A549 (cell line): ENCODE results near the gene ZNF431. TPM values are rescaled to one million over a fixed set of nuclear protein-coding genes. Genes with fewer than 3 reads are reported as not detected.

Experiments used
- JUNB ChIP-seq: fragments of >200 bp; sonication (Bioruptor Twin); formaldehyde crosslinking; IDR thresholded peaks from 2 replicates; pipeline ENCODE4 v1.6.1; 2016
- MYC ChIP-seq: IDR thresholded peaks from 2 replicates; pipeline ENCODE4 v1.6.1; 2012; ENCODE audit warnings: mild to moderate bottlenecking, inconsistent platforms, low read length, improper control_type of control experiment, borderline replicate concordance
- ZFP36 ChIP-seq: fragments of 450-650 bp; IDR thresholded peaks from 2 replicates; pipeline ENCODE4 v1.6.1; 2014; ENCODE audit warnings: borderline replicate concordance; ENCODE audit not compliant: partially characterized antibody
- polyA plus RNA-seq, 4 experiments: library from polyadenylated mRNA; depleted of rRNA in 3 of 4; stranded (reverse); fragments of >200 nt; fragmentation: RNase III in 1 of 4; extraction: RNeasy Plus Mini Kit Qiagen cat#74134 plus additional on column Dnase treatment in 1 of 4; gene quantifications; 2 replicates in 3 of 4; 3 replicates in 1 of 4; pipeline ENCODE4 v1.2.3, GENCODE V29; 2011 to 2017
- small RNA-seq, 6 experiments: library from RNA; depleted of rRNA; stranded (forward); fragments of <200 nt; gene quantifications; one replicate each; pipeline ENCODE3, GENCODE V24; 2012

ZNF431 gene
- polyA plus RNA-seq, 2 of the 4 experiments (the other 2 are of a cell fraction), result 4.0 to 4.6 TPM

GRCh38 chr19:21238670-21239069 is 96.8 kb downstream of the ZNF431 start (continued):
- TF ChIP-seq MYC (no peak), ZFP36 (no peak), JUNB (no peak)
- TF ChIP-seq, all 56 proteins: peak for 0

Small RNA genes within 50 kb of the gene (small RNA-seq; reads per million reads assigned to genes)
- gene RNA5SP469, result 0 to 4.5 (median 0.34) reads per million in 6 experiments

Other genes starting within 250 kb of the ZNF431 start
- 0.12 and 0.16 TPM in 2 replicates for gene ZNF85, start 218.8 kb upstream of the ZNF431 start, polyA plus RNA-seq (2011; rRNA removed)
- gene ZNF85, start 218.8 kb upstream of the ZNF431 start, polyA plus RNA-seq (2017; fragmentation: RNase III; extraction: RNeasy Plus Mini Kit Qiagen cat#74134 plus additional on column Dnase treatment), result 0.27 to 0.64 TPM (median 0.32 TPM) in 3 replicates
- 3.6 and 4.8 TPM in 2 replicates for gene ZNF430, start 121.4 kb upstream of the ZNF431 start, polyA plus RNA-seq (2011; rRNA removed)
- 2.0 to 3.2 TPM (median 2.9 TPM) in 3 replicates for gene ZNF430, start 121.4 kb upstream of the ZNF431 start, polyA plus RNA-seq (2017; fragmentation: RNase III; extraction: RNeasy Plus Mini Kit Qiagen cat#74134 plus additional on column Dnase treatment)
- 5.9 and 8.1 TPM in 2 replicates for gene ZNF714, start 59.8 kb upstream of the ZNF431 start, polyA plus RNA-seq (2011; rRNA removed)
- 3.0 to 3.7 TPM (median 3.5 TPM) in 3 replicates for gene ZNF714, start 59.8 kb upstream of the ZNF431 start, polyA plus RNA-seq (2017; fragmentation: RNase III; extraction: RNeasy Plus Mini Kit Qiagen cat#74134 plus additional on column Dnase treatment)
- 2.2 and 2.5 TPM in 2 replicates for gene ZNF708, start 187.4 kb downstream of the ZNF431 start, polyA plus RNA-seq (2011; rRNA removed)
- gene ZNF708, start 187.4 kb downstream of the ZNF431 start, polyA plus RNA-seq (2017; fragmentation: RNase III; extraction: RNeasy Plus Mini Kit Qiagen cat#74134 plus additional on column Dnase treatment), result 1.1 to 1.8 TPM (median 1.1 TPM) in 3 replicates
- gene ZNF738, start 217.0 kb downstream of the ZNF431 start, polyA plus RNA-seq (2011; rRNA removed), result 1.5 and 2.6 TPM in 2 replicates
- 1.7 to 2.8 TPM (median 2.4 TPM) in 3 replicates for gene ZNF738, start 217.0 kb downstream of the ZNF431 start, polyA plus RNA-seq (2017; fragmentation: RNase III; extraction: RNeasy Plus Mini Kit Qiagen cat#74134 plus additional on column Dnase treatment)